ENCODE data around the gene MEN1. TPM values are rescaled to one million over a fixed set of nuclear protein-coding genes. Genes with fewer than 3 reads are reported as not detected.

Gene MEN1
- total RNA-seq (2014; rRNA removed; shearing (Covaris generic)): 29.8 and 44.4 TPM in 2 replicates
- total RNA-seq (2022): 71.6 and 72.4 TPM in 2 replicates
- percentile 55 among the genes with signal in this experiment for Bru-seq, nascent RNA
- BruChase-seq, experiment 1, labeled RNA remaining after a 6-hour chase: percentile 79 among the genes with signal in this experiment
- percentile 77 among the genes with signal in this experiment for BruChase-seq, experiment 2, labeled RNA remaining after a 2-hour chase
- long read RNA-seq, transcript MEN1-201 (10 exons, 2,761 nt): minor isoform, 6 of 199 reads
- long read RNA-seq, transcript MEN1-202 (10 exons, 3,148 nt): major isoform, 34 of 199 reads
- long read RNA-seq, partial matches to known transcripts: 11 of 199 reads
- long read RNA-seq, other reads (novel, unspliced or antisense): 136 of 199 reads

GRCh38 chr11:64810271-64810890 lies at the start of gene MEN1:
MEN1 (minus strand) TSS chr11:64810551; CDS start chr11:64810109, 442 bp downstream.
- H3K4me3 ChIP-seq (ENCODE audit: low read depth, low read length, poor library complexity, severe bottlenecking): peak within 1 kb of the TSS; percentile 96
- peaks cover 40% of the 10 kb centered on the region for H3K4me1 ChIP-seq (ENCODE audit: insufficient read depth, low read length, poor library complexity, severe bottlenecking)
- ChIA-PET CTCF (ENCODE audit: unreplicated experiment) (interaction anchor here (0.6 kb wide), 1 partner anchor 204 kb away, joined by 3 read pairs; the partner anchor contains the start of gene ARL2), POLR2A (interaction anchor here (0.6 to 2.4 kb wide), 4 partner anchors 10 to 522 kb away, joined by 3 to 14 read pairs (median 4); no protein-coding TSS in a partner anchor)
- no TSS peak for BruUV-seq (replicated peaks)
- H3K79me2 ChIP-seq (ENCODE audit: insufficient read depth, low read depth, low read length): peaks cover 16% of the 10 kb centered on the region
- H3K9me3 ChIP-seq (ENCODE audit: low read length): no peaks in the 10 kb centered on the region
- peak; percentile 95 for DNase-seq (ENCODE audit: low spot score)
- peak within 1 kb of the TSS; percentile 61; the same call in 1 of the 2 replicates for H2AFZ ChIP-seq (ENCODE audit: low read length)
- H3K4me2 ChIP-seq (ENCODE audit: low read length): peak within 1 kb of the TSS; percentile 97
- no peaks in the 10 kb centered on the region for H4K20me1 ChIP-seq (ENCODE audit: insufficient read depth, low read length)
- no peak for TF ChIP-seq EZH2phosphoT487 (IDR thresholded peaks at IDR 0.05; ENCODE audit: borderline replicate concordance, low read depth, low read length)
- TF ChIP-seq CTCF (conservative IDR thresholded peaks at IDR 0.05; ENCODE audit: low read length): no peak
- no peaks in the 10 kb centered on the region for H3K9me2 ChIP-seq (ENCODE audit: insufficient read depth, low read length)
- intact Hi-C loops (cut with micrococcal nuclease; ENCODE audit: unreplicated experiment): no loop called here
- peaks cover 30% of the 10 kb centered on the region; the same call in 1 of the 2 replicates for H3K36me3 ChIP-seq (ENCODE audit: insufficient read depth, low read length)
- peak within 1 kb of the TSS; percentile 55 for H3K27ac ChIP-seq (ENCODE audit: low read depth, low read length, poor library complexity, severe bottlenecking)

- H3K4me3 ChIP-seq (ENCODE audit: low read depth, low read length, poor library complexity, severe bottlenecking): peak overlapping the region; percentile 47
- no peak for TF ChIP-seq CTCF (conservative IDR thresholded peaks at IDR 0.05; ENCODE audit: low read length)
- ChIA-PET POLR2A (interaction anchor here (0.6 to 13.0 kb wide), 7 partner anchors 9 to 620 kb away, joined by 3 to 178 read pairs (median 10); partner anchors contain the start of genes BAD and EHD1), CTCF (ENCODE audit: unreplicated experiment) (interaction anchor here (0.6 to 1.9 kb wide), 5 partner anchors 10 to 592 kb away, joined by 3 to 24 read pairs (median 4); no protein-coding TSS in a partner anchor)
- no peak overlapping the region for H2AFZ ChIP-seq (ENCODE audit: low read length)
- H3K27ac ChIP-seq (ENCODE audit: low read depth, low read length, poor library complexity, severe bottlenecking): peak overlapping the region; percentile 97
- intact Hi-C loops (cut with micrococcal nuclease; ENCODE audit: unreplicated experiment): loop anchor here (1.0 to 10.0 kb wide), 3 partner anchors 8 to 715 kb away; partner anchors contain the start of genes EHBP1L1, FAM89B and ZNRD2
- H3K79me2 ChIP-seq (ENCODE audit: insufficient read depth, low read depth, low read length): peaks cover 60% of the 10 kb centered on the region
- no peaks in the 10 kb centered on the region for H3K9me3 ChIP-seq (ENCODE audit: low read length)
- no peaks in the 10 kb centered on the region for H4K20me1 ChIP-seq (ENCODE audit: insufficient read depth, low read length)
- H3K9me2 ChIP-seq (ENCODE audit: insufficient read depth, low read length): no peaks in the 10 kb centered on the region
- no TSS peak for BruUV-seq (replicated peaks)
- peaks cover 50% of the 10 kb centered on the region for H3K36me3 ChIP-seq (ENCODE audit: insufficient read depth, low read length)
- peaks cover 90% of the 10 kb centered on the region for H3K4me1 ChIP-seq (ENCODE audit: insufficient read depth, low read length, poor library complexity, severe bottlenecking)
- DNase-seq (ENCODE audit: low spot score): peak; percentile 85
- peak overlapping the region; percentile 67 for H3K4me2 ChIP-seq (ENCODE audit: low read length)
Observed at GRCh38 chr11:64859542-64860414, 49.4 kb upstream of the MEN1 start.

Measured in OCI-LY7 (cell line).